Nephron (organoid): ENCODE measurements around the gene TTLL5.
A peak's percentile ranks its signal among the peaks of the same experiment; 100 is the strongest.

Experiments used
- H3K27ac Mint-ChIP-seq, 3 experiments: 2 replicates each; pipeline ENCODE4 v1.8.0; 2020; ENCODE audit warnings: mixed read lengths in 3 of 3, mild to moderate bottlenecking in 2 of 3, moderate library complexity in 1 of 3
- H3K27me3 Mint-ChIP-seq: 2 replicates; pipeline ENCODE4 v1.8.0; 2021; ENCODE audit warnings: low read depth, mild to moderate bottlenecking, moderate library complexity, mixed read lengths
- H3K36me3 Mint-ChIP-seq: 2 replicates; pipeline ENCODE4 v1.8.0; 2020; ENCODE audit warnings: low read depth, mixed read lengths
- H3K4me1 Mint-ChIP-seq: 2 replicates; pipeline ENCODE4 v1.8.0; 2020; ENCODE audit warnings: mixed read lengths
- H3K4me3 Mint-ChIP-seq, 3 experiments: 2 replicates each; pipeline ENCODE4 v1.8.0; 2020; ENCODE audit warnings: mild to moderate bottlenecking in 3 of 3, mixed read lengths in 3 of 3, moderate library complexity in 2 of 3
- H3K9me3 Mint-ChIP-seq: 2 replicates; pipeline ENCODE4 v1.8.0; 2020; ENCODE audit warnings: mixed read lengths
- TF ChIP-seq, protein P1 (sequence below), 3 experiments: fragments of 200-600 bp; sonication (generic); IDR thresholded peaks; one replicate each; pipeline ENCODE4 v1.5.0; 2021; ENCODE audit warnings: antibody characterized with exemption in 3 of 3; ENCODE audit not compliant: unreplicated experiment in 3 of 3

The TTLL5 gene

DNA sequence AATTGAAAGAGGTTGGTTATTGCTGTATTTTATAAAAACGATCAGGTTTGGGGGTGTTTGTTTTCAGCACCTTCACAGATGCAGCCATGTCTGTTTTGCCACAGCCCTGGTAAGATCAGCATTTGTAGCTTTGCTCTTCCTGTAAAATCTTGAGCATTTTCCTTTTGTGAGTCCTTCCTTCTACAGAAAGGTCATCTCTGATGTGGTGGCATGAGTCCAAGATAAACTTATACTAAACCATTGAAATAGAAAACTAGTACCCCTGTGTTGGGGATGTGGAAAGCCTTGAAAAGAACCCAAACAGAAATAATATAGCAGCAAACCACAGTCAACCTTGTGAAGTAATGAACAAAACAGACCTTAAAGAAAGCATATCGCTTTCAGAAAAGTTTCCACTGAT, 235.3 kb downstream of the TTLL5 start:
- H3K4me3 Mint-ChIP-seq = no peak overlapping the region
- H3K27me3 Mint-ChIP-seq = no peaks in the 10 kb centered on the region
- H3K36me3 Mint-ChIP-seq = peaks cover 5% of the 10 kb centered on the region
- TF ChIP-seq, protein P1, sequence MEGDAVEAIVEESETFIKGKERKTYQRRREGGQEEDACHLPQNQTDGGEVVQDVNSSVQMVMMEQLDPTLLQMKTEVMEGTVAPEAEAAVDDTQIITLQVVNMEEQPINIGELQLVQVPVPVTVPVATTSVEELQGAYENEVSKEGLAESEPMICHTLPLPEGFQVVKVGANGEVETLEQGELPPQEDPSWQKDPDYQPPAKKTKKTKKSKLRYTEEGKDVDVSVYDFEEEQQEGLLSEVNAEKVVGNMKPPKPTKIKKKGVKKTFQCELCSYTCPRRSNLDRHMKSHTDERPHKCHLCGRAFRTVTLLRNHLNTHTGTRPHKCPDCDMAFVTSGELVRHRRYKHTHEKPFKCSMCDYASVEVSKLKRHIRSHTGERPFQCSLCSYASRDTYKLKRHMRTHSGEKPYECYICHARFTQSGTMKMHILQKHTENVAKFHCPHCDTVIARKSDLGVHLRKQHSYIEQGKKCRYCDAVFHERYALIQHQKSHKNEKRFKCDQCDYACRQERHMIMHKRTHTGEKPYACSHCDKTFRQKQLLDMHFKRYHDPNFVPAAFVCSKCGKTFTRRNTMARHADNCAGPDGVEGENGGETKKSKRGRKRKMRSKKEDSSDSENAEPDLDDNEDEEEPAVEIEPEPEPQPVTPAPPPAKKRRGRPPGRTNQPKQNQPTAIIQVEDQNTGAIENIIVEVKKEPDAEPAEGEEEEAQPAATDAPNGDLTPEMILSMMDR (IDR thresholded peaks at IDR 0.05; ENCODE audit: unreplicated experiment in 3 of 3) = no peak
- peaks cover 3% of the 10 kb centered on the region for H3K9me3 Mint-ChIP-seq
- H3K27ac Mint-ChIP-seq = peak overlapping the region; percentile 87 to 90 (median 89)
- peaks cover 27% of the 10 kb centered on the region for H3K4me1 Mint-ChIP-seq

DNA sequence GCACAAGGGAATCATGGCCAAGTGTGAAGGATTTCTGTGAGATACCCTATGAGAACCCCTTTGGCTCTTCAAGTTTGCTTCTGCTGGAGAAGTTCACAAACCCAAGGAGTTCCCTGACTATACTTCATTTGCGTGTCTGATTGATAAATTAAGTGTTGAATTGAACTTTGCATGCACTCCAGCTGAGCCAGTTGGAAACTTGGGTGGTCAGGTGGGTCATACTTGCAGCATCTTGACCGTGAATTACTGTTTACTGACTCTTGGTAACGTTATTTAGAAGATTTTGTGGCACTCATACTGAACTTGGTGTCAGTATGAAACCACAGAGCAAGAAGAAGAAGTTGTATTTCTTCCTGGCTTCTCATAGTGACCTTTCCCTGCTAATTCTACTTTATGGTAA, 243.3 kb downstream of the TTLL5 start:
- TF ChIP-seq, protein P1 (IDR thresholded peaks at IDR 0.05; ENCODE audit: unreplicated experiment in 3 of 3) = no peak
- H3K36me3 Mint-ChIP-seq = peaks cover 7% of the 10 kb centered on the region
- peak overlapping the region; percentile 83 to 85 (median 85) for H3K27ac Mint-ChIP-seq
- peaks cover 57% of the 10 kb centered on the region for H3K4me1 Mint-ChIP-seq
- H3K9me3 Mint-ChIP-seq = no peaks in the 10 kb centered on the region
- H3K4me3 Mint-ChIP-seq = no peak overlapping the region
- H3K27me3 Mint-ChIP-seq = no peaks in the 10 kb centered on the region

- TF ChIP-seq, protein P1 (IDR thresholded peaks at IDR 0.05; ENCODE audit: unreplicated experiment in 3 of 3) = no peak
- Mint-ChIP-seq H3K4me1 (peaks cover 67% of the 10 kb centered on the region), H3K36me3 (peaks cover 7% of the 10 kb centered on the region), H3K27me3 (no peaks in the 10 kb centered on the region), H3K4me3 (peak overlapping the region in 1 of 3 experiments; percentile 4), H3K9me3 (no peaks in the 10 kb centered on the region), H3K27ac (peak overlapping the region; percentile 83 to 85 (median 85))
Measured at GRCh38 chr14:75905147-75905904, 244.3 kb downstream of the TTLL5 start.

- Mint-ChIP-seq H3K4me1 (peaks cover 67% of the 10 kb centered on the region), H3K36me3 (peaks cover 7% of the 10 kb centered on the region), H3K9me3 (no peaks in the 10 kb centered on the region), H3K27ac (peak overlapping the region; percentile 83 to 85 (median 85)), H3K27me3 (no peaks in the 10 kb centered on the region), H3K4me3 (no peak overlapping the region)
- TF ChIP-seq, protein P1 (IDR thresholded peaks at IDR 0.05; ENCODE audit: unreplicated experiment in 3 of 3) = no peak
Measured at GRCh38 chr14:75906228-75906627, 245.2 kb downstream of the TTLL5 start.

DNA sequence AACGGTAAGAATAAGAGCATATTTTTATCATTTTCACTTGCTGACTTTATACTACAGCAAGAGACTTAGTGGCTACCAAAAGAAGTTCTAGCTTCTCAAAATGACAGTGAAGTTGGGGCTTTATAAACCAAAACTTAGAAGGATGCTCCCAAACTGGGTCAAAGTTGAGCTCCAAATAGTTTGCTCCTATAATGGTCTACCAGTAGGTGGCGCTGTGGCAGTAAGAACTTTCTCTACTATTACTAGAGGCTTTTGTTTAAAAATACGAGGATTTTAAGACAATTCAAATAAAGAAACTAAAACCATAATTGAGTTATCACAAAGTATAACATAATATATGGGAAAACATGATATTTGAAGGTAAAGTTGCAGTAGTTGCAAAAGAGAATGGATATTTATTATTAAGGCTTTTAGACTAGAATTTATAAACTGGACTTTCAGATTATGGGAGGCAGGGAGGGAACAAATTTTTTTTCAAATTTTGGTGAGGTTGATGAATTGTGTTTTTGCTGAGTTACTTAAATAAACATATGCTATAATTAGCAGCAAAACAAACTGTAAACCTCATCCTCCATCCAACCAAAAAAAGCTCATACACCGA, 245.7 kb downstream of the TTLL5 start:
- H3K4me3 Mint-ChIP-seq = no peak overlapping the region
- H3K9me3 Mint-ChIP-seq = no peaks in the 10 kb centered on the region
- peak overlapping the region; percentile 33 to 85 (median 57) for H3K27ac Mint-ChIP-seq
- H3K4me1 Mint-ChIP-seq = peaks cover 72% of the 10 kb centered on the region
- H3K36me3 Mint-ChIP-seq = peaks cover 7% of the 10 kb centered on the region
- TF ChIP-seq, protein P1 (IDR thresholded peaks at IDR 0.05; ENCODE audit: unreplicated experiment in 3 of 3) = peak; percentile 83 to 87 (median 87)
- no peaks in the 10 kb centered on the region for H3K27me3 Mint-ChIP-seq
